Measurements from ENCODE around the gene MTCL1.

DNA sequence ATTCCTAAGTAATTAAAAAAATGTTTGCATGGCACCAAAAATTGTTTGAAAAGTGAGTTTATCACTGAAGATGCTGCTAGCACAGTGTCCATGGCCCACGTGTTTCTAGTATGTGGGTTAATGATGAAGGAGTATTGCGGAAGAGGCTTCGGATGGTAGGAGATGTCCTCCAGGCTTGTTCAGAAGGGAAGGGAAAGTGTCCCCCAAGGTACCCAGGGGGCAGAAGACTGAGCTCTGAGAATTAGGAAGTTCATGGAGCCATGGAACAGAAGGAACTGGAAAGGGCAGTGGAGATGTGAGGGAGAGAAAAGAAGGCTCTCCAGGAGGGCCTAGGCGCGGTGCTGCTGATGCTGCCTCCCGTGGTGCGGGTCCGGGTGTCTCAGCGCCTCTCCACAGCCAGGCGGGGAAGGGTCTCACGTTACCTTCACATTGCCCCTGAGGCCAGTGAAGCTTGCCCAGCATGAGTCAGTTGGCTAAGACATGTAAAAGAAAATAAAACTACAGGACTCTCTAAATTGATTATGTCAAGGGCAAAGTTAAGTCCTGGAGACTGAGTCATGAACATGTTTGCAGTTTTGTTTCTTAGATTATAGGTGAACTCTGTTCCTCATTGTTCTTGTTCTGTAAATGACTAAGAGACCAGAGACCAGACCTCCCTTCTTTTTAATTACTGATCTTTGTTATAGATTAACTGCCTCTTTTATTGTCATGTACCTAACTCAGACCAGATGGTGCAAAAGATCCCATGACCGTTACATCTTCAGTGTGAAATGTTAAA lies 89.0 kb downstream of the MTCL1 start:
- TF ChIP-seq, protein P1, sequence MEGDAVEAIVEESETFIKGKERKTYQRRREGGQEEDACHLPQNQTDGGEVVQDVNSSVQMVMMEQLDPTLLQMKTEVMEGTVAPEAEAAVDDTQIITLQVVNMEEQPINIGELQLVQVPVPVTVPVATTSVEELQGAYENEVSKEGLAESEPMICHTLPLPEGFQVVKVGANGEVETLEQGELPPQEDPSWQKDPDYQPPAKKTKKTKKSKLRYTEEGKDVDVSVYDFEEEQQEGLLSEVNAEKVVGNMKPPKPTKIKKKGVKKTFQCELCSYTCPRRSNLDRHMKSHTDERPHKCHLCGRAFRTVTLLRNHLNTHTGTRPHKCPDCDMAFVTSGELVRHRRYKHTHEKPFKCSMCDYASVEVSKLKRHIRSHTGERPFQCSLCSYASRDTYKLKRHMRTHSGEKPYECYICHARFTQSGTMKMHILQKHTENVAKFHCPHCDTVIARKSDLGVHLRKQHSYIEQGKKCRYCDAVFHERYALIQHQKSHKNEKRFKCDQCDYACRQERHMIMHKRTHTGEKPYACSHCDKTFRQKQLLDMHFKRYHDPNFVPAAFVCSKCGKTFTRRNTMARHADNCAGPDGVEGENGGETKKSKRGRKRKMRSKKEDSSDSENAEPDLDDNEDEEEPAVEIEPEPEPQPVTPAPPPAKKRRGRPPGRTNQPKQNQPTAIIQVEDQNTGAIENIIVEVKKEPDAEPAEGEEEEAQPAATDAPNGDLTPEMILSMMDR (conservative IDR thresholded peaks at IDR 0.05): no peak
- TF ChIP-seq ZFX (IDR thresholded peaks at IDR 0.05): no peak
